Measurements from ENCODE around the gene ALDH16A1. TPM values are rescaled to one million over a fixed set of nuclear protein-coding genes. Genes with fewer than 3 reads are reported as not detected.

The ALDH16A1 gene
- total RNA-seq, 2 donors from 2014 or later = 9.5 to 18.5 TPM

DNA sequence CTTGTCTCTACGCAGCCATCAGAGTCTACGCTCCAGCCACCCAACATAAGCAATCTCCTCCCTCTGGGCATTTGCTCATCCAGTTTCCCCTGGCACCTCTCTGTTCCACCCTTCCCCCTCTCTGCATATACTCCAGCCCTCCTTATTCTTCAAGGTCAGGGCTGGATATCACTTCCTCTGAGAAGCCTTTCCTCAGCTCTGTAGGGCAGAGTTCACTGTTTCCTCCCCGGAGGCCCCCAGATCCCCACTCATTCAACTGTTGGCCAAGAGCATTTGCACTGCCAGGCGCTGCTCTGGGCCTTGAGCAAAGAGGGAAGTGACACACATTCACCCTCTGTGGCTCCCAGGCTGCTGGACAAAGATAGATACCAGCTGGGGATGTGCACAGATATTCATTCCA lies 62.7 kb downstream of the ALDH16A1 start:
- Histone ChIP-seq H3K27me3 (no peaks in the 10 kb centered on the region), H3K4me3 (no peak overlapping the region), H3K4me1 (peaks cover 0 to 26% of the 10 kb centered on the region in 2 donors), H3K27ac (peak overlapping the region in 1 of 2 donors; percentile 20), H3K9me3 (no peaks in the 10 kb centered on the region), H3K36me3 (no peaks in the 10 kb centered on the region)
- TF ChIP-seq, protein P1, sequence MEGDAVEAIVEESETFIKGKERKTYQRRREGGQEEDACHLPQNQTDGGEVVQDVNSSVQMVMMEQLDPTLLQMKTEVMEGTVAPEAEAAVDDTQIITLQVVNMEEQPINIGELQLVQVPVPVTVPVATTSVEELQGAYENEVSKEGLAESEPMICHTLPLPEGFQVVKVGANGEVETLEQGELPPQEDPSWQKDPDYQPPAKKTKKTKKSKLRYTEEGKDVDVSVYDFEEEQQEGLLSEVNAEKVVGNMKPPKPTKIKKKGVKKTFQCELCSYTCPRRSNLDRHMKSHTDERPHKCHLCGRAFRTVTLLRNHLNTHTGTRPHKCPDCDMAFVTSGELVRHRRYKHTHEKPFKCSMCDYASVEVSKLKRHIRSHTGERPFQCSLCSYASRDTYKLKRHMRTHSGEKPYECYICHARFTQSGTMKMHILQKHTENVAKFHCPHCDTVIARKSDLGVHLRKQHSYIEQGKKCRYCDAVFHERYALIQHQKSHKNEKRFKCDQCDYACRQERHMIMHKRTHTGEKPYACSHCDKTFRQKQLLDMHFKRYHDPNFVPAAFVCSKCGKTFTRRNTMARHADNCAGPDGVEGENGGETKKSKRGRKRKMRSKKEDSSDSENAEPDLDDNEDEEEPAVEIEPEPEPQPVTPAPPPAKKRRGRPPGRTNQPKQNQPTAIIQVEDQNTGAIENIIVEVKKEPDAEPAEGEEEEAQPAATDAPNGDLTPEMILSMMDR (IDR thresholded peaks at IDR 0.05) = no peak
- peak; percentile 73 for DNase-seq (ENCODE audit: low spot score)

DNA sequence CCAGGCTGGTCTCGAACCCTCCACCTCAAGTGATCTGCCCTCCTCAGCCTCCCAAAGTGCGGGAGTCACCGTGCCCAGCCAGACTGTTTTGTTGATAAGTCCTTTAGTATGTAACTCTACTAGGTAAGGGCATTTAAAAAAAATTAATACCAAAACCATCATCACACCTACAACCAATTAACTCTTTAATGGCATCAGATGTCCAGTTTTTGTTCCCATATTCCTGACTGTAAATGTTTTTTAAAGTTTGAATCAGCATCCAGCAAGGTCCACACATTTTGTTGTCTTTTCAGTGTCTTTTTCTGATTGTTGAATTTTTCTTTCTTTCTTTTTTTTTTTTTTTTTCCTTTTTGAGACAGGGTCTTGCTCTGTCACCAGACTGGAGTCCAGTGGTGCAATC lies 65.0 kb downstream of the ALDH16A1 start:
- Histone ChIP-seq H3K4me3 (no peak overlapping the region), H3K27me3 (no peaks in the 10 kb centered on the region), H3K27ac (no peak overlapping the region), H3K4me1 (peaks cover 0 to 14% of the 10 kb centered on the region in 2 donors), H3K9me3 (no peaks in the 10 kb centered on the region), H3K36me3 (no peaks in the 10 kb centered on the region)
- TF ChIP-seq, protein P1 (IDR thresholded peaks at IDR 0.05) = no peak
- DNase-seq (ENCODE audit: low spot score) = no peak

MicroRNAs encoded within 50 kb of the gene (microRNA counts, 767-probe panel; counts per million panel counts)
- 4,750 to 11,470 counts per million in 2 donors for microRNA hsa-miR-150-5p

Small RNA genes within 50 kb of the gene (microRNA-seq; reads per million reads assigned to microRNA genes)
- 802 to 855 reads per million in 2 donors for gene MIR150 (ENCODE audit: borderline number of aligned reads in 2 of 2, borderline replicate concordance in 1 of 2)

Other genes starting within 250 kb of the ALDH16A1 start
- under 1 TPM; 0.56 to 0.90 TPM for gene SLC6A16, start 128.0 kb upstream of the ALDH16A1 start, total RNA-seq
- 10 to 100 TPM in 1 of 2 donors, 1 to 10 TPM in 1; 2.6 to 12.1 TPM for gene CD37, start 117.8 kb upstream of the ALDH16A1 start, total RNA-seq
- gene TEAD2, start 90.8 kb upstream of the ALDH16A1 start, total RNA-seq = 10 to 100 TPM; 39.8 to 45.3 TPM
- gene DKKL1, start 89.3 kb upstream of the ALDH16A1 start, total RNA-seq = not detected
- gene KASH5, start 65.0 kb upstream of the ALDH16A1 start, total RNA-seq = not detected
- not detected for gene PTH2, start 29.8 kb upstream of the ALDH16A1 start, total RNA-seq
- gene GFY, start 27.8 kb upstream of the ALDH16A1 start, total RNA-seq = not detected
- gene SLC17A7, start 11.7 kb upstream of the ALDH16A1 start, total RNA-seq = under 1 TPM; 0.59 to 0.67 TPM
- 10 to 100 TPM; 55.8 to 61.5 TPM for gene PIH1D1, start 1.4 kb upstream of the ALDH16A1 start, total RNA-seq
- gene FLT3LG, start 21.0 kb downstream of the ALDH16A1 start, total RNA-seq = 1 to 10 TPM; 1.1 to 2.6 TPM
- 1,000 to 10,000 TPM in 1 of 2 donors, 100 to 1,000 TPM in 1; 765 to 1,868 TPM for gene RPL13A, start 34.4 kb downstream of the ALDH16A1 start, total RNA-seq
- 1,000 to 10,000 TPM; 1,048 to 2,648 TPM for gene RPS11, start 43.2 kb downstream of the ALDH16A1 start, total RNA-seq
- 100 to 1,000 TPM in 1 of 2 donors, 10 to 100 TPM in 1; 98.2 to 123 TPM for gene FCGRT, start 59.4 kb downstream of the ALDH16A1 start, total RNA-seq
- gene RCN3, start 74.8 kb downstream of the ALDH16A1 start, total RNA-seq = 10 to 100 TPM; 15.8 to 17.2 TPM
- gene NOSIP, start 127.3 kb downstream of the ALDH16A1 start, total RNA-seq = 10 to 100 TPM; 39.0 to 62.3 TPM
- gene PRRG2, start 128.1 kb downstream of the ALDH16A1 start, total RNA-seq = 1 to 10 TPM in 1 of 2 donors, under 1 TPM in 1; 0.63 to 2.3 TPM
- gene PRR12, start 138.0 kb downstream of the ALDH16A1 start, total RNA-seq = 10 to 100 TPM in 1 of 2 donors, 1 to 10 TPM in 1; 6.6 to 13.3 TPM
- 10 to 100 TPM; 60.9 to 83.5 TPM for gene RRAS, start 186.9 kb downstream of the ALDH16A1 start, total RNA-seq
- 10 to 100 TPM; 14.3 to 22.3 TPM for gene SCAF1, start 189.0 kb downstream of the ALDH16A1 start, total RNA-seq
- gene IRF3, start 212.6 kb downstream of the ALDH16A1 start, total RNA-seq = 10 to 100 TPM; 33.2 to 34.0 TPM
- 1 to 10 TPM; 5.7 to 6.5 TPM for gene BCL2L12, start 212.7 kb downstream of the ALDH16A1 start, total RNA-seq
- 100 to 1,000 TPM; 187 to 192 TPM for gene PRMT1, start 224.0 kb downstream of the ALDH16A1 start, total RNA-seq
- under 1 TPM in 1 of 2 donors, not detected in 1; 0.43 TPM for gene ADM5, start 236.4 kb downstream of the ALDH16A1 start, total RNA-seq
- gene CPT1C, start 237.9 kb downstream of the ALDH16A1 start, total RNA-seq = 1 to 10 TPM; 1.2 to 2.8 TPM

Data from right atrium auricular region (tissue), 2 donors.